Sigmoid colon (tissue), 7 donors: ENCODE measurements around the gene TCAF1. TPM values are rescaled to one million over a fixed set of nuclear protein-coding genes. Genes with fewer than 3 reads are reported as not detected.

Source experiments
- DNase-seq: peaks from one replicate; pipeline ENCODE4 v3.0.0-alpha.2; 2019
- H3K27ac ChIP-seq, 4 donors: fragments of 200-600 bp; sonication (generic); one replicate each; pipeline ENCODE4 v1.5.1; 2016 to 2019; ENCODE audit warnings: mild to moderate bottlenecking in 1 of 4
- H3K27me3 ChIP-seq, 3 donors: fragments of 200-600 bp; sonication (generic); one replicate each; pipeline ENCODE4 v1.5.1; 2019; ENCODE audit warnings: mild to moderate bottlenecking in 1 of 3
- H3K36me3 ChIP-seq, 4 donors: fragments of 200-600 bp; sonication (generic); one replicate each; pipeline ENCODE4 v1.5.1; 2016 to 2019
- H3K4me1 ChIP-seq, 4 donors: fragments of 200-600 bp; sonication (generic); one replicate each; pipeline ENCODE4 v1.5.1; 2017 to 2019
- H3K4me3 ChIP-seq, 4 donors: fragments of 200-600 bp; sonication (generic); one replicate each; pipeline ENCODE4 v1.5.1; 2017 to 2019; ENCODE audit warnings: mild to moderate bottlenecking in 2 of 4, moderate library complexity in 1 of 4
- H3K9me3 ChIP-seq, 4 donors: fragments of 200-600 bp in 3 of 4; sonication (generic) in 3 of 4; one replicate each; pipeline versions ENCODE4 v1.5.1 to v1.6.1; 2013 to 2019
- EP300 ChIP-seq, 4 donors: sonication (generic); formaldehyde crosslinking; IDR thresholded peaks; one replicate each; pipeline ENCODE4 v1.6.1; 2017; ENCODE audit warnings: antibody characterized with exemption in 4 of 4
- POLR2A ChIP-seq, 2 donors: fragments of 450-650 bp; IDR thresholded peaks; one replicate each; pipeline ENCODE4 v1.6.1; 2016; ENCODE audit warnings: antibody characterized with exemption in 2 of 2, mild to moderate bottlenecking in 2 of 2, moderate library complexity in 2 of 2
- POLR2AphosphoS5 ChIP-seq, 4 donors: sonication (generic); formaldehyde crosslinking; IDR thresholded peaks; one replicate each; pipeline ENCODE4 v1.6.1; 2017; ENCODE audit warnings: antibody characterized with exemption in 4 of 4
- WGBS, 2 donors: extraction: QIAGEN DNeasy Blood & Tissue Kit; methylation state at CpG; one replicate each; pipeline ENCODE4 v1.1.7; 2013; 5-methylcytosine and 5-hydroxymethylcytosine counted together
- intact Hi-C: fragments of 100-400 bp; cut with DNase I; formaldehyde crosslinking; loops from one replicate; pipeline ENCODE4 v1.15.1; 2023
- polyA plus RNA-seq, 3 donors: library from polyadenylated mRNA; stranded (reverse); fragments of 200-250 nt; gene quantifications; one replicate each; pipeline ENCODE4 v1.2.3, GENCODE V29; 2013
- total RNA-seq, 4 donors: library from RNA; depleted of rRNA; stranded (reverse); fragments of >200 nt; gene quantifications; one replicate each; pipeline ENCODE4 v1.1.0, GENCODE V29; 2016
- TF ChIP-seq, protein P1 (sequence below), 4 experiments: fragments of 450-650 bp in 3 of 4; fragments of 200-600 bp in 1 of 4; IDR thresholded peaks; one replicate each; pipeline ENCODE4 v1.5.1; 2016 to 2019; ENCODE audit warnings: antibody characterized with exemption in 4 of 4, mild to moderate bottlenecking in 3 of 4, moderate library complexity in 2 of 4
- donor health status: healthy with polysubstance abuse.
- donor health status: Bipolar disorder and iron deficiency.
- donor health status: healthy.

The TCAF1 gene
- total and polyA plus RNA-seq, 7 donors = 12.3 to 56.8 (median 40.8) TPM

DNA sequence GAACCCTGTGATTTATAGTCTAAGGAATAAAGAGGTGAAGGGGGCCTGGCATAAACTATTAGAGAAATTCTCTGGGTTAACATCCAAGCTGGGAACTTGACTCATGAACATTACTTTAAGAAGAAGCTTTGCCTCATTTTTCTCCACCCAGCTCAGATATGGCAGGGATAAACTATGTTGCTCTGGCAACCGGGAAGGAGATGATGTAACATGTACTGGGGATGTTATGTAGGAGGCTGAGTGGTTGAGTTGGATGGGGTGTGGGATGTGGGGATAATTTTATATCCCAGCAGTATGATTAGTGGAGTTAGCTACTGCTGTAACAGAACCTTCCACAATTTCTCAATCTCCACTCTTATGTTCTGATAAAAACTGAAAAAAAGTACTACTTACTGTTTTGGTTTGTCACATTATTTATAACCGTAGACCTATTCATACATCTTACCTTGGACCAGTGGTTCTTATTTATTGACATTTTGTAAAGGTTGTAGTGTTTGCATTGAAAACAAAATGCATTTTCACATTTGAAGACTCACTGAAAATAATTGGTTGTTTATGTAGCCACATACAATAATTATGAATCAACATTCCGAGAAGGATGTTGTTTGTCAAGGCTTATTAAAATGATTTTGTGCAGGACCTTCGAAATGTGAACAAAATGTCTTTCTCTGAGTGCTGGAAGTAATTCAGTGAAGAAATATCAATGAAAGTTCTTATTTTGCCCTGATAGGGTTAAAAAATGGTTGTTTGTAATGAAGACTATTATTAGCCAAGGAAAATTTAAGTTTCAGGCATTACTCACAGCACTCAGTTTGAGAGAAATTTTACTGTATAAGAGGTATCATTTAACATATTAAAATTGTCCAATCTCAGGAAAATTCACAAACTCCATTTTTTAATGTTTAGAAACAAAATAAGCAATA, 34.4 kb upstream of the TCAF1 start:
- TF ChIP-seq POLR2AphosphoS5 (IDR thresholded peaks at IDR 0.05) (peak in 1 of 4 donors; percentile 6), POLR2A (IDR thresholded peaks at IDR 0.05) (no peak)
- WGBS, 2 donors = 66 to 90% methylated on average over 4 of the region's 4 CpGs
- intact Hi-C loops = no loop called here

DNA sequence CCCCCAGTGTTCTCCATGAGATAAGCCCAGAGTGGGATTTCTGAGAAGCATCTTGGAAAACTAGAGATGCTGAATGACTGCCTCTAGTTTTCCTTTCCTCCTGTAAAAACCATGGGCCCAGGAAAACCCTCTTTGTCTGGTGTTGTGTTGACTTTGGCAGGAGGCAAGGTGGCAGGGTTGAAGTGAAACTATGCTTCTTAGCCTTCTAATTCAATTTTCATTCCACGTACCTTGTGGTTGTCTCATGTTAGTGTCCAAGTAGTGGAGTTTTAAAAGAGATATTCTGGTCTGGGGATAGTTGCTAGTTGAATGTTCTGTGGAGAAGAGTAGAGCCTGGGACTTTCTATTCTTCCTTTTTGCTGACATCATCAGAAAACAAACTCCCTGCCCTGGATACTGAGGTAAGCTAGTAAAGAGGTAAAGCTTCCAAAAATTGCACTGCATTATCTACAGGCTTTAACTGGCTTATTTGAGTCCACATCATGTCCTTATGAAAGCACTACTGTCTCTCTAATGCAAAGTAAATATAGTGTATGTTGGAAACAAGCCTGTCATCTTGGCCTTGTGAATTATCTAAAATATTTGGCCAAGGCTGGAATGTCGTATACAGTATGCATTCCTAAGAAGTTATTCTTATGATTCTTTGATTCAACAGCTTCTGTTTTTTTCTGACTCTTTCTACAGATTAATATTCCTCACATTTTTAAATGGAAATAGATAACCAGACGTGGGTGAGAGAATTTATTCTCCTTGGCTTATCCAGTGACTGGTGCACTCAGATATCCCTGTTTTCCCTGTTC, 32.8 kb upstream of the TCAF1 start, which contains the start of gene OR2F2:
OR2F2 (plus strand) TSS at position 708 of the 800 bp plus-strand sequence; CDS start at position 708, 0 bp downstream.
- Histone ChIP-seq H3K9me3 (no peaks in the 10 kb centered on the region), H3K4me1 (peaks cover 0 to 20% (median 12%) of the 10 kb centered on the region in 4 donors), H3K27me3 (no peaks in the 10 kb centered on the region), H3K4me3 (no peak within 1 kb of the TSS), H3K36me3 (no peaks in the 10 kb centered on the region), H3K27ac (peak within 1 kb of the TSS in 3 of 4 donors; percentile 9 to 47 (median 47))
- WGBS, 2 donors = 78 to 84% methylated on average over 3 of the region's 3 CpGs
- DNase-seq = no peak
- intact Hi-C loops = no loop called here
- TF ChIP-seq POLR2A (IDR thresholded peaks at IDR 0.05) = no peak
- TF ChIP-seq POLR2AphosphoS5 (IDR thresholded peaks at IDR 0.05) = no peak
- TF ChIP-seq, protein P1, sequence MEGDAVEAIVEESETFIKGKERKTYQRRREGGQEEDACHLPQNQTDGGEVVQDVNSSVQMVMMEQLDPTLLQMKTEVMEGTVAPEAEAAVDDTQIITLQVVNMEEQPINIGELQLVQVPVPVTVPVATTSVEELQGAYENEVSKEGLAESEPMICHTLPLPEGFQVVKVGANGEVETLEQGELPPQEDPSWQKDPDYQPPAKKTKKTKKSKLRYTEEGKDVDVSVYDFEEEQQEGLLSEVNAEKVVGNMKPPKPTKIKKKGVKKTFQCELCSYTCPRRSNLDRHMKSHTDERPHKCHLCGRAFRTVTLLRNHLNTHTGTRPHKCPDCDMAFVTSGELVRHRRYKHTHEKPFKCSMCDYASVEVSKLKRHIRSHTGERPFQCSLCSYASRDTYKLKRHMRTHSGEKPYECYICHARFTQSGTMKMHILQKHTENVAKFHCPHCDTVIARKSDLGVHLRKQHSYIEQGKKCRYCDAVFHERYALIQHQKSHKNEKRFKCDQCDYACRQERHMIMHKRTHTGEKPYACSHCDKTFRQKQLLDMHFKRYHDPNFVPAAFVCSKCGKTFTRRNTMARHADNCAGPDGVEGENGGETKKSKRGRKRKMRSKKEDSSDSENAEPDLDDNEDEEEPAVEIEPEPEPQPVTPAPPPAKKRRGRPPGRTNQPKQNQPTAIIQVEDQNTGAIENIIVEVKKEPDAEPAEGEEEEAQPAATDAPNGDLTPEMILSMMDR (IDR thresholded peaks at IDR 0.05) = no peak
- TF ChIP-seq EP300 (IDR thresholded peaks at IDR 0.05) = no peak

More for the DNA sequence above, 34.4 kb upstream of the TCAF1 start:
- H3K4me3 ChIP-seq = no peak overlapping the region
- H3K27me3 ChIP-seq = no peaks in the 10 kb centered on the region
- H3K4me1 ChIP-seq = peaks cover 0 to 20% (median 12%) of the 10 kb centered on the region in 4 donors
- peak overlapping the region in 2 of 4 donors; percentile 47 for H3K27ac ChIP-seq
- no peak for DNase-seq
- H3K36me3 ChIP-seq = no peaks in the 10 kb centered on the region
- H3K9me3 ChIP-seq = no peaks in the 10 kb centered on the region

DNA sequence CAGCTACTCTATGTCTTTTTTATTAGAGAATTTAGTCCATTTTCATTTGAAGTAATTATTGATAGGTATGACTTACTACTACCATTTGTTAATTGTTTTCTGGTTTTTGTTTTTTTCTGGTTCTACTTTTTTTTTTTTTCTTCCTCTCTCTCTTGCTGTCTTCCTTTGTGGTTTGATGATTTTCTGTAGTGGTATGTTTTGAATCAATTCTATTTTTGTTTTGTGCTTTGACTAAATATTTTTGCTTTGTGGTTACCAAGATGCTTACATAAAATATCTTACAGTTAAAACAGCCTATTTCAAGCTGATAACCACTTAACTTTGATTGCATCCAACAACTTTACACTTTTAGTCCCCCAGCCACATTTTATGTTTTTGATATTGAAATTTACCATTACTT, 29.8 kb upstream of the TCAF1 start:
- DNase-seq = no peak
- Histone ChIP-seq H3K27me3 (no peaks in the 10 kb centered on the region), H3K4me1 (peaks cover 0 to 20% (median 12%) of the 10 kb centered on the region in 4 donors), H3K27ac (no peak overlapping the region), H3K36me3 (no peaks in the 10 kb centered on the region), H3K4me3 (no peak overlapping the region), H3K9me3 (no peaks in the 10 kb centered on the region)
- TF ChIP-seq POLR2A (IDR thresholded peaks at IDR 0.05) (no peak), POLR2AphosphoS5 (IDR thresholded peaks at IDR 0.05) (no peak), EP300 (IDR thresholded peaks at IDR 0.05) (no peak)
- TF ChIP-seq, protein P1 (IDR thresholded peaks at IDR 0.05) = no peak
- intact Hi-C loops = no loop called here

DNA sequence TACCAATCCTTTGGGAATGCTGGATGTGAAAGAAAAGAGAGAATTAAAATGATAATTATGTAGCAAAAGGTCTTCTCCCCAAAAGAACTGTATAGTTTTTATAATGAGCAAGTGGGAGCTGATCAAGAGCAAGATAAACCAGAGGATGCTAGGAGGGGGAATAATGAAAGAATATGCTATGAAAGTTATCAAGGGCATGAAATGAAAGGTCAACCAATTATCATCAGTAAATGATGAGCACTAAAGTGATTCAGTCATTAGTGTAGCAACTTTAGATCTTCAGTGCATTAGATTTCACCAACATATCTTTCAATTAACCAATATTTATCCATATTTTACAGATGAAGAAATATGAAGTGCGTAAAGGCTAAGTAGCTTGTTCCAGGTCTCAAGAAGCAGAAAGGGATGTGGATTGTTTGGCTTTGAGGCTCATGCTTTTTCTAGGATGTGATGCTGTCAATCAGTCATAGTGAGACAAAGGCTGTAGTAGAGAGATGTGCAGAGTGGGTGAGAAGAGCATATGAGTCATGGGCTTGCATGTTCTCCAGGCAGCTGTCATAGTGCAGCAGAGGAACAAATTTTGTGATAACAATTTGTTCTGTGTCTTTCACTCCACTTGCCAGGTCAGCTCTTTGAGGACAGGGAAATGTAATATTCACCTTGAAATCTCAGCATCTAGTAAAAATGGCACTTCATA, 27.4 kb upstream of the TCAF1 start:
- Histone ChIP-seq H3K4me1 (no peaks in the 10 kb centered on the region), H3K27me3 (no peaks in the 10 kb centered on the region), H3K9me3 (no peaks in the 10 kb centered on the region), H3K27ac (no peak overlapping the region), H3K4me3 (no peak overlapping the region), H3K36me3 (no peaks in the 10 kb centered on the region)
- WGBS, 2 donors = 96% methylated on average over 1 of the region's 1 CpG
- intact Hi-C loops = no loop called here
- TF ChIP-seq EP300 (IDR thresholded peaks at IDR 0.05) (no peak), POLR2A (IDR thresholded peaks at IDR 0.05) (no peak), POLR2AphosphoS5 (IDR thresholded peaks at IDR 0.05) (no peak)
- TF ChIP-seq, protein P1 (IDR thresholded peaks at IDR 0.05) = no peak
- no peak for DNase-seq
